Measurements from ENCODE around the gene AJUBA. TPM values are rescaled to one million over a fixed set of nuclear protein-coding genes. Genes with fewer than 3 reads are reported as not detected.
"Not testable (repeated sequence)": the region's sequence is repeated elsewhere in the genome, so short reads cannot be mapped to it uniquely, and the experiment has no call there.

Gene AJUBA
- total RNA-seq, 1 donor, result 14.6 TPM

- no peak for TF ChIP-seq CTCF (IDR thresholded peaks at IDR 0.05; ENCODE audit: insufficient read depth, low read length)
- no peak for DNase-seq (ENCODE audit: low read depth)
- no peak overlapping the region for H3K4me3 ChIP-seq (ENCODE audit: low read depth, low read length)
Measured at GRCh38 chr14:22974530-22975313, 7.6 kb downstream of the AJUBA start.

GRCh38 chr14:22973217-22974032, 8.9 kb downstream of the AJUBA start:
- no peak overlapping the region for H3K4me3 ChIP-seq (ENCODE audit: low read depth, low read length)
- peak; percentile 69 for TF ChIP-seq CTCF (IDR thresholded peaks at IDR 0.05; ENCODE audit: insufficient read depth, low read length)
- DNase-seq (ENCODE audit: low read depth), result peak; percentile 79

GRCh38 chr14:22972313-22972930, 9.9 kb downstream of the AJUBA start:
- no peak for TF ChIP-seq CTCF (IDR thresholded peaks at IDR 0.05; ENCODE audit: insufficient read depth, low read length)
- DNase-seq (ENCODE audit: low read depth), result no peak
- H3K4me3 ChIP-seq (ENCODE audit: low read depth, low read length), result no peak overlapping the region

- no peak overlapping the region for H3K4me3 ChIP-seq (ENCODE audit: low read depth, low read length)
- TF ChIP-seq CTCF (IDR thresholded peaks at IDR 0.05; ENCODE audit: insufficient read depth, low read length), result no peak
- DNase-seq (ENCODE audit: low read depth), result no peak
Measured at GRCh38 chr14:22971152-22971551, 11.2 kb downstream of the AJUBA start.

GRCh38 chr14:22966783-22967269, 15.5 kb downstream of the AJUBA start:
- TF ChIP-seq CTCF (IDR thresholded peaks at IDR 0.05; ENCODE audit: insufficient read depth, low read length), result no peak
- no peak for DNase-seq (ENCODE audit: low read depth)

GRCh38 chr14:22965916-22966782, 16.2 kb downstream of the AJUBA start:
- H3K4me3 ChIP-seq (ENCODE audit: low read depth, low read length); DNase-seq (ENCODE audit: low read depth): not testable (repeated sequence)

More at GRCh38 chr14:22966783-22967269, 15.5 kb downstream of the AJUBA start:
- H3K4me3 ChIP-seq (ENCODE audit: low read depth, low read length), result no peak overlapping the region
